ENCODE data around the gene TMEM181.

TMEM181 gene

DNA sequence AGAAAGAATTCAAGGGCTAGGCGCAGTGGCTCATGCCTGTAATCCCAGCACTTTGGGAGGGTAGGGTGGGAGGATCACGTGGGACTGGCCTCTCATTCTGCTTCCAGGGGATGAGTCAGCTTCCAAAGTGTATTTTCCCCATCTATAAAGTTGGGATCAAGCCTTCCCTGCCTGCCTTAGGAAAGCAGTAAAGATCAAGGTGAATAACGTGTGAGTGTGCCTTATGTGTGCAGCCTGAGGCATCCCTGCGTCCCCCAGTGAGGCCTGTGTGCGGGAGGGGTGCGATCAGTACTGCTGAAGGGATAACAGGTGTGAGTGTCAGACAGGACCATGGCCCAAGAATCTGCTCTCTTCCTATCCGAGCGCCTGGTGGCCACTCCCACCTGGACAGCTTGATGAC lies 26.8 kb downstream of the TMEM181 start:
- no peak overlapping the region for H3K27ac ChIP-seq (ENCODE audit: low read length)
- H3K9ac ChIP-seq (ENCODE audit: low read length): no peak overlapping the region
- no peak overlapping the region for H3K4me3 ChIP-seq (ENCODE audit: low read length)
- no peaks in the 10 kb centered on the region for H3K27me3 ChIP-seq (ENCODE audit: control insufficient read depth, insufficient read depth, low read length)
- no peaks in the 10 kb centered on the region for H3K9me3 ChIP-seq (ENCODE audit: control insufficient read depth, low read depth, low read length)
- peaks cover 56% of the 10 kb centered on the region for H3K36me3 ChIP-seq (ENCODE audit: control insufficient read depth, low read depth, low read length)
- no peaks in the 10 kb centered on the region for H3K4me1 ChIP-seq (ENCODE audit: control insufficient read depth, low read depth, low read length)

GRCh38 chr6:158589366-158589765 lies 29.5 kb downstream of the TMEM181 start:
- Histone ChIP-seq H3K4me1 (ENCODE audit: control insufficient read depth, low read depth, low read length) (no peaks in the 10 kb centered on the region), H3K27me3 (ENCODE audit: control insufficient read depth, insufficient read depth, low read length) (no peaks in the 10 kb centered on the region), H3K9ac (ENCODE audit: low read length) (no peak overlapping the region), H3K4me3 (ENCODE audit: low read length) (no peak overlapping the region), H3K9me3 (ENCODE audit: control insufficient read depth, low read depth, low read length) (no peaks in the 10 kb centered on the region), H3K27ac (ENCODE audit: low read length) (no peak overlapping the region), H3K36me3 (ENCODE audit: control insufficient read depth, low read depth, low read length) (peaks cover 79% of the 10 kb centered on the region)

DNA sequence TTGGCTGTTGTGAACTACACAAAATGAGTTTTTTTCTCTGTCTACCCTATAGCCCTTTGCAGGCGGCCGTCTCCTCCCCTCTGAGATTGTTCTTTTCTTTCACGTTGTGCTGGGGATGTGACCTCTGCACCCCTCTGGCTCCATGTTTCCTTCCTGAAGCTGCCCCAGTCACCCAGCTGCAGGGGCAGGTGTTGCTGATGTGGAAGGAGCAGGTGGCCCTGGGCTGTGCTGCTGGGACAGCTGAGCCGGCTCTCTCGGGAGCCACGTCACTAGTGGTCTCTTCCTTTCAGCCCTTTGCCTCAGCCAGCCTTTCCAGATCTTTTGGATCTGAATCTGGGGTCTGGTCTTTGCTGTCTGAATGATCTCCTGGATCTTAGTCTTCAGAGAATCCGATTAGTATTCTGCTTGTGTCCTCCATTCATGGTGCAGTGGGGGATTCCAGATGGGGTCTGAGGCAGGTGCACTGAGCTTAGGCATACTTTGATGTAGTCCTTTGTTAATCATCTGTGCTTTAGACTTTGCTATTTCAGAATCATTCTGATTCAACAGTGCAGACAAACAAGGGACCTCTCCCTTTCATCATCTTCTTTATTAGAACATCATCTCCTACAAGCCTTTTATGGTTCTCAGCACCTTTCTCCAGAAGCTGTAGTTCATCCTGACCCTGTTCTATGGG lies 31.4 kb downstream of the TMEM181 start:
- Histone ChIP-seq H3K27me3 (ENCODE audit: control insufficient read depth, insufficient read depth, low read length) (no peaks in the 10 kb centered on the region), H3K27ac (ENCODE audit: low read length) (no peak overlapping the region), H3K9me3 (ENCODE audit: control insufficient read depth, low read depth, low read length) (no peaks in the 10 kb centered on the region), H3K36me3 (ENCODE audit: control insufficient read depth, low read depth, low read length) (peaks cover 65% of the 10 kb centered on the region), H3K9ac (ENCODE audit: low read length) (no peak overlapping the region), H3K4me3 (ENCODE audit: low read length) (no peak overlapping the region), H3K4me1 (ENCODE audit: control insufficient read depth, low read depth, low read length) (no peaks in the 10 kb centered on the region)

GRCh38 chr6:158591810-158592209 lies 31.9 kb downstream of the TMEM181 start:
- no peaks in the 10 kb centered on the region for H3K4me1 ChIP-seq (ENCODE audit: control insufficient read depth, low read depth, low read length)
- no peak overlapping the region for H3K9ac ChIP-seq (ENCODE audit: low read length)

DNA sequence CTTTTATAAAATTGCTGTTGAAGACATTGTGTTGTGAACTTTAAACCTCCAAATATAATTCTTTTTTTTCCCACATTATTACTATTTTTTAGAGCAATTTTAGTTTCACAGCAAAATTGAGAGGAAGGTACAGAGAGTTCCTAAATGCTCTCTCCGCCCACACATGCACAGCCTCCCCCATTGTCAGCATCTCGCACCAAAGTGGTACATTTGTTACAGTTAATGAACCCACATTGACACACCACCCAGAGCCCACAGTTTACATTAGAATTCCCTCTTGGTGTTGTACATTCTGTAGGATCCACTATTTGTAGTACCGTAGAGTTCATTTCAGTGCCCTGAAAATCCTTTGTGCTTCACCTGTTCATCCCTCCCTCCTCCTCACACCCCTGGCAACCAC lies 33.8 kb downstream of the TMEM181 start:
- H3K36me3 ChIP-seq (ENCODE audit: control insufficient read depth, low read depth, low read length): peaks cover 52% of the 10 kb centered on the region
- no peaks in the 10 kb centered on the region for H3K27me3 ChIP-seq (ENCODE audit: control insufficient read depth, insufficient read depth, low read length)
- H3K9ac ChIP-seq (ENCODE audit: low read length): no peak overlapping the region
- no peak overlapping the region for H3K4me3 ChIP-seq (ENCODE audit: low read length)
- no peaks in the 10 kb centered on the region for H3K4me1 ChIP-seq (ENCODE audit: control insufficient read depth, low read depth, low read length)
- no peaks in the 10 kb centered on the region for H3K9me3 ChIP-seq (ENCODE audit: control insufficient read depth, low read depth, low read length)
- no peak overlapping the region for H3K27ac ChIP-seq (ENCODE audit: low read length)

More at GRCh38 chr6:158591810-158592209, 31.9 kb downstream of the TMEM181 start:
- Histone ChIP-seq H3K9me3 (ENCODE audit: control insufficient read depth, low read depth, low read length) (no peaks in the 10 kb centered on the region), H3K27me3 (ENCODE audit: control insufficient read depth, insufficient read depth, low read length) (no peaks in the 10 kb centered on the region), H3K4me3 (ENCODE audit: low read length) (no peak overlapping the region), H3K36me3 (ENCODE audit: control insufficient read depth, low read depth, low read length) (peaks cover 59% of the 10 kb centered on the region), H3K27ac (ENCODE audit: low read length) (no peak overlapping the region)

- H3K36me3 ChIP-seq (ENCODE audit: control insufficient read depth, low read depth, low read length): peaks cover 39% of the 10 kb centered on the region
- no peak overlapping the region for H3K9ac ChIP-seq (ENCODE audit: low read length)
- no peaks in the 10 kb centered on the region for H3K4me1 ChIP-seq (ENCODE audit: control insufficient read depth, low read depth, low read length)
- no peak overlapping the region for H3K27ac ChIP-seq (ENCODE audit: low read length)
- H3K27me3 ChIP-seq (ENCODE audit: control insufficient read depth, insufficient read depth, low read length): no peaks in the 10 kb centered on the region
- no peaks in the 10 kb centered on the region for H3K9me3 ChIP-seq (ENCODE audit: control insufficient read depth, low read depth, low read length)
- H3K4me3 ChIP-seq (ENCODE audit: low read length): no peak overlapping the region
These were observed 35.3 kb downstream of the TMEM181 start for GRCh38 chr6:158595223-158595622.

DNA sequence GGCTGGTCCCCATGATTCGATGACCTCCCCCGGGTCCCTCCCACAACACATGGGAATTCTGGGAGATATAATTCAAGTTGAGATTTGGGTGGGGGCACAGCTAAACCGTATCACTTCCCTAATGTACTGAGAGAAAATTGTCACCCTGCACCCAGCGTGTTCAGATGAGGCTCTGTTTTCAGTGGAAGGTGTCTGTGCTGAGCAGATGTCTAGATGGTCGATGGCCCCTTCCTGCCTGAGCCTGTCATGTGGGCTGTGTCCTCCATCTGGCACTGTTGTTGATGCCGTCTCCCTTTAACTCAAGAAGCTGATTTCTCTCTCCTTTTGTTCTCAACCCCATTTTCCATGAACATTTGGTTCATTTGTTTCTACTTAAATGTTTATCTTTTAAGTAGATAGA lies 37.0 kb downstream of the TMEM181 start:
- Histone ChIP-seq H3K27me3 (ENCODE audit: control insufficient read depth, insufficient read depth, low read length) (no peaks in the 10 kb centered on the region), H3K27ac (ENCODE audit: low read length) (no peak overlapping the region), H3K36me3 (ENCODE audit: control insufficient read depth, low read depth, low read length) (peaks cover 23% of the 10 kb centered on the region), H3K4me3 (ENCODE audit: low read length) (no peak overlapping the region), H3K9me3 (ENCODE audit: control insufficient read depth, low read depth, low read length) (no peaks in the 10 kb centered on the region), H3K9ac (ENCODE audit: low read length) (no peak overlapping the region), H3K4me1 (ENCODE audit: control insufficient read depth, low read depth, low read length) (no peaks in the 10 kb centered on the region)

- Histone ChIP-seq H3K9me3 (ENCODE audit: control insufficient read depth, low read depth, low read length) (no peaks in the 10 kb centered on the region), H3K27ac (ENCODE audit: low read length) (no peak overlapping the region), H3K4me1 (ENCODE audit: control insufficient read depth, low read depth, low read length) (no peaks in the 10 kb centered on the region), H3K27me3 (ENCODE audit: control insufficient read depth, insufficient read depth, low read length) (no peaks in the 10 kb centered on the region), H3K9ac (ENCODE audit: low read length) (no peak overlapping the region), H3K4me3 (ENCODE audit: low read length) (no peak overlapping the region), H3K36me3 (ENCODE audit: control insufficient read depth, low read depth, low read length) (peaks cover 17% of the 10 kb centered on the region)
These were observed 37.7 kb downstream of the TMEM181 start for GRCh38 chr6:158597565-158597964.

DNA sequence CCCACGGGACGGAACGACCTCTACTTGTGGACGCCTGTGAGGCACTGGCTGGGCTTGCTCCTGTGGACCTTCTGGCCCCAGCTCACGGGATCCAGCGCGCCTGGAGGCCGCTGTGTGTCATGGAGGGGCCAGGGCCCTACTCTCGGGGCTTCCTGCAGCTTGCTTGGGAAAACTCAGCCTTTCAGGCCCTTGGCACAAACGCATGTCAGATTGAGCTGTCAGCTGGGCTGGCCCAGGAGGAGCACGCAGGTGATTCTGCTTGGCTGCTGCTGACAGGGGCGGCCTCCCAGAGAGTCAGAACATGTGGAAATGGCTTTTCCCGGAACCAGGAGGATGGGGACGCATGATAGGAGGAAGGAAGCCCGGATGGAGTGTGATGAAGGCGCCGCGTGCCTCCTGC lies 39.7 kb downstream of the TMEM181 start:
- H3K4me3 ChIP-seq (ENCODE audit: low read length): no peak overlapping the region
- no peaks in the 10 kb centered on the region for H3K4me1 ChIP-seq (ENCODE audit: control insufficient read depth, low read depth, low read length)
- no peaks in the 10 kb centered on the region for H3K9me3 ChIP-seq (ENCODE audit: control insufficient read depth, low read depth, low read length)
- H3K9ac ChIP-seq (ENCODE audit: low read length): no peak overlapping the region
- H3K36me3 ChIP-seq (ENCODE audit: control insufficient read depth, low read depth, low read length): peaks cover 3% of the 10 kb centered on the region
- H3K27me3 ChIP-seq (ENCODE audit: control insufficient read depth, insufficient read depth, low read length): no peaks in the 10 kb centered on the region
- no peak overlapping the region for H3K27ac ChIP-seq (ENCODE audit: low read length)

DNA sequence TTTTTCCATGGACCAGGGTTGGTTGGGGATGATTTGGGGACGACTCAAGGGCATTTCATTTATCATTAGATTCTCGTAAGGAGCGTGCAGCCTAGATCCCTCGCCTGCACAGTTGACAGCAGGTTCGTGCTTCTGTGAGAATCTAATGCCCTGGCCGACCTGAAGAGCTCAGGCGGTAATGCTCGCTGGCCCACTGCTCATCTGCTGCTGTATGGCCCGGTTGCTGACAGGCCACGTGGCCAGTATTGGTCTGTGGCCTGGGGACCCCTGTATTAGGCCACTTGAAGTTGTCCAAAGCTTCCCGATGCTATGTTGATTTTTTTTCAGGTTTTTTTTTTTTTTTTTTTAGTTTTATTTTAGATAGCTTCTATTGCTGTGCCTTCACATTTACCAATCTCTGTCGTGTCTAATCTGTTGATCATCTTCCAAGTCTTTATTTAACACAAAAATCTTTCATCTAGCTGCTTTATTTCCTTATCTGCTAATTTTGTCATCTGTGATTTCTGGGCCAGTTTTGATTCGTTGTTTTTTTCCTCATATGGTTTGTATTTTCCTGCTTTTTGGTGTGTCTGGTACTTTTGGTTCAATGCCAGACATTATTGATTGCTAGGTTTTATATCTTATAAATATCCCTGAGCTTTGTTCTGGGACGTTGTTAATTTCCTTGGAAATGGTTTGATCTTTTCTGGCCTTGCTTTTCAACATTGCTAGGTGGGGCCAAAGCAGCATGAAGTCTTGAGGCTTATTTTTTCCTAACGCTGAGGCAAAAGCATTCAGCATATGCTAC lies 43.6 kb downstream of the TMEM181 start:
- no peak overlapping the region for H3K27ac ChIP-seq (ENCODE audit: low read length)
- H3K4me1 ChIP-seq (ENCODE audit: control insufficient read depth, low read depth, low read length): no peaks in the 10 kb centered on the region
- no peaks in the 10 kb centered on the region for H3K9me3 ChIP-seq (ENCODE audit: control insufficient read depth, low read depth, low read length)
- no peak overlapping the region for H3K4me3 ChIP-seq (ENCODE audit: low read length)
- no peaks in the 10 kb centered on the region for H3K27me3 ChIP-seq (ENCODE audit: control insufficient read depth, insufficient read depth, low read length)
- no peak overlapping the region for H3K9ac ChIP-seq (ENCODE audit: low read length)
- H3K36me3 ChIP-seq (ENCODE audit: control insufficient read depth, low read depth, low read length): peaks cover 17% of the 10 kb centered on the region

GRCh38 chr6:158604048-158604406 lies 44.1 kb downstream of the TMEM181 start:
- no peak overlapping the region for H3K27ac ChIP-seq (ENCODE audit: low read length)
- H3K4me1 ChIP-seq (ENCODE audit: control insufficient read depth, low read depth, low read length): no peaks in the 10 kb centered on the region
- no peak overlapping the region for H3K4me3 ChIP-seq (ENCODE audit: low read length)
- peaks cover 23% of the 10 kb centered on the region for H3K36me3 ChIP-seq (ENCODE audit: control insufficient read depth, low read depth, low read length)
- H3K27me3 ChIP-seq (ENCODE audit: control insufficient read depth, insufficient read depth, low read length): no peaks in the 10 kb centered on the region
- no peak overlapping the region for H3K9ac ChIP-seq (ENCODE audit: low read length)
- no peaks in the 10 kb centered on the region for H3K9me3 ChIP-seq (ENCODE audit: control insufficient read depth, low read depth, low read length)
